GM23338 (cell line): ENCODE results near the gene SLC16A9. TPM values are rescaled to one million over a fixed set of nuclear protein-coding genes. Genes with fewer than 3 reads are reported as not detected.

Experiments
- ATAC-seq: fragments of 200-7000 bp; cut with Tn5 transposase; 3 replicates; pipeline ENCODE4 v1.9.1; 2020
- DNase-seq: peaks from one replicate; pipeline ENCODE4 v3.0.0-alpha.2; 2015; ENCODE audit warnings: low spot score
- H2AFZ ChIP-seq: fragments of 200-600 bp; sonication (generic); 2 replicates; pipeline ENCODE4 v1.8.0; 2016; ENCODE audit warnings: antibody characterized with exemption, mild to moderate bottlenecking, moderate library complexity
- H3F3A ChIP-seq: fragments of 200-600 bp; sonication (generic); replicated peaks from 2 replicates; pipeline ENCODE4 v1.8.0; 2017; ENCODE audit warnings: antibody characterized with exemption, mixed run types, low read depth
- H3K27ac ChIP-seq: fragments of 200-600 bp; sonication (generic); 2 replicates; pipeline ENCODE4 v1.6.1; 2016; ENCODE audit warnings: low read depth
- H3K27me3 ChIP-seq: fragments of 200-600 bp; sonication (generic); 2 replicates; pipeline ENCODE4 v1.8.0; 2016; ENCODE audit warnings: mild to moderate bottlenecking, mixed run types, moderate library complexity; ENCODE audit not compliant: insufficient read depth
- H3K36me3 ChIP-seq: fragments of 200-600 bp; sonication (generic); 2 replicates; pipeline ENCODE4 v1.8.0; 2016; ENCODE audit warnings: mild to moderate bottlenecking; ENCODE audit not compliant: insufficient read depth
- H3K4me1 ChIP-seq: fragments of 200-600 bp; sonication (generic); 2 replicates; pipeline ENCODE4 v1.8.0; 2016; ENCODE audit warnings: mild to moderate bottlenecking, moderate library complexity; ENCODE audit not compliant: insufficient read depth
- H3K4me2 ChIP-seq: fragments of 200-600 bp; sonication (generic); 2 replicates; pipeline ENCODE4 v1.7.1; 2017; ENCODE audit warnings: mixed run types
- H3K4me3 ChIP-seq: fragments of 200-600 bp; sonication (generic); 2 replicates; pipeline ENCODE4 v1.6.1; 2016; ENCODE audit warnings: mixed run types
- H3K79me2 ChIP-seq: fragments of 200-600 bp; sonication (generic); replicated peaks from 2 replicates; pipeline ENCODE4 v1.8.0; 2017; ENCODE audit warnings: mild to moderate bottlenecking; ENCODE audit not compliant: insufficient read depth
- H3K9me2 ChIP-seq: fragments of 200-600 bp; sonication (generic); 2 replicates; pipeline ENCODE4 v1.8.0; 2017; ENCODE audit not compliant: insufficient read depth
- H4K20me1 ChIP-seq: fragments of 200-600 bp; sonication (generic); replicated peaks from 2 replicates; pipeline ENCODE4 v1.8.0; 2017; ENCODE audit warnings: mild to moderate bottlenecking; ENCODE audit not compliant: insufficient read depth
- H3K27ac Mint-ChIP-seq: 2 replicates; pipeline ENCODE4 v1.8.0; 2020; ENCODE audit warnings: inconsistent platforms, mild to moderate bottlenecking, moderate library complexity, mixed read lengths
- H3K27me3 Mint-ChIP-seq: 3 replicates; pipeline ENCODE4 v1.8.0; 2022; ENCODE audit warnings: low read depth, mild to moderate bottlenecking, moderate library complexity, mixed read lengths, inconsistent platforms; ENCODE audit not compliant: insufficient read depth, poor library complexity
- H3K36me3 Mint-ChIP-seq: 3 replicates; pipeline ENCODE4 v1.8.0; 2021; ENCODE audit warnings: low read depth, mild to moderate bottlenecking, inconsistent platforms, moderate library complexity, mixed read lengths
- H3K4me1 Mint-ChIP-seq: 3 replicates; pipeline ENCODE4 v1.8.0; 2020; ENCODE audit warnings: mild to moderate bottlenecking, inconsistent platforms, mixed read lengths
- H3K4me3 Mint-ChIP-seq: 3 replicates; pipeline ENCODE4 v1.8.0; 2021; ENCODE audit warnings: moderate library complexity, mild to moderate bottlenecking, inconsistent platforms, mixed read lengths
- H3K9me3 Mint-ChIP-seq: 3 replicates; pipeline ENCODE4 v1.8.0; 2020; ENCODE audit warnings: moderate library complexity, mild to moderate bottlenecking, inconsistent platforms, mixed read lengths
- CREB1 ChIP-seq: fragments of 250-450 bp; sonication (Bioruptor Pico); IDR thresholded peaks from 2 replicates; pipeline ENCODE4 v1.5.0; 2020; ENCODE audit warnings: low read depth, mild to moderate bottlenecking, moderate library complexity
- EZH2 ChIP-seq: fragments of 200-600 bp; sonication (generic); IDR thresholded peaks from one replicate; pipeline ENCODE4 v1.8.0; 2017; ENCODE audit warnings: antibody characterized with exemption, mild to moderate bottlenecking, low read depth; ENCODE audit not compliant: unreplicated experiment
- EZH2phosphoT487 ChIP-seq: fragments of 200-600 bp; sonication (generic); IDR thresholded peaks from one replicate; pipeline ENCODE4 v1.8.1; 2018; ENCODE audit warnings: antibody characterized with exemption; ENCODE audit not compliant: unreplicated experiment
- JUNB ChIP-seq: IDR thresholded peaks from one replicate; pipeline ENCODE4 v1.6.1; 2016; ENCODE audit warnings: antibody characterized with exemption; ENCODE audit not compliant: unreplicated experiment
- NANOG ChIP-seq: IDR thresholded peaks from 2 replicates; pipeline ENCODE4 v1.6.1; 2016; ENCODE audit warnings: antibody characterized with exemption, borderline replicate concordance
- POLR2AphosphoS5 ChIP-seq: IDR thresholded peaks from 2 replicates; pipeline ENCODE4 v1.6.1; 2016; ENCODE audit warnings: antibody characterized with exemption, low read depth
- REST ChIP-seq: IDR thresholded peaks from one replicate; pipeline ENCODE4 v1.6.1; 2018; ENCODE audit warnings: antibody characterized with exemption; ENCODE audit not compliant: unreplicated experiment
- STAT1 ChIP-seq: IDR thresholded peaks from one replicate; pipeline ENCODE4 v1.6.1; 2016; ENCODE audit warnings: antibody characterized with exemption; ENCODE audit not compliant: unreplicated experiment
- ZNF114 ChIP-seq: fragments of 250-450 bp; sonication (Bioruptor Pico); IDR thresholded peaks from 2 replicates; pipeline ENCODE4 v1.5.0; 2020; ENCODE audit warnings: mild to moderate bottlenecking, moderate library complexity
- ZNF331 ChIP-seq: fragments of 250-450 bp; sonication (Bioruptor Pico); IDR thresholded peaks from 2 replicates; pipeline ENCODE4 v1.5.0; 2020; ENCODE audit warnings: low read depth, mild to moderate bottlenecking, moderate library complexity
- polyA plus RNA-seq: library from polyadenylated mRNA; unstranded; fragments of >200 nt; fragmentation: Nextera tagmentation; extraction: Ambion mirVana; gene quantifications from 2 replicates; pipeline ENCODE4 v1.2.1, GENCODE V29; 2016
- total RNA-seq: library from RNA; depleted of rRNA; stranded (reverse); fragments of >200 nt; shearing (Covaris generic); gene quantifications from 2 replicates; pipeline ENCODE4 v1.2.3, GENCODE V29; 2014
- TF ChIP-seq, protein P1 (sequence below), 2 experiments: fragments of 200-600 bp in 1 of 2; sonication (generic) in 1 of 2; conservative IDR thresholded peaks; 2 replicates each; pipeline versions ENCODE4 v1.5.1 to v1.6.1; 2016 to 2017; ENCODE audit warnings: antibody characterized with exemption in 2 of 2, low read depth in 2 of 2, mild to moderate bottlenecking in 2 of 2, moderate library complexity in 1 of 2
- TF ChIP-seq, protein P2 (sequence below): IDR thresholded peaks from 2 replicates; pipeline ENCODE4 v1.6.1; 2016; ENCODE audit warnings: antibody characterized with exemption
- TF ChIP-seq, protein P3 (sequence below): fragments of 250-450 bp; sonication (Bioruptor Pico); IDR thresholded peaks from 2 replicates; pipeline ENCODE4 v1.5.0; 2020; ENCODE audit warnings: mild to moderate bottlenecking, moderate library complexity

SLC16A9 gene
- total and polyA plus RNA-seq, 2 experiments from 2014 or later, result 6.5 to 11.4 TPM

DNA sequence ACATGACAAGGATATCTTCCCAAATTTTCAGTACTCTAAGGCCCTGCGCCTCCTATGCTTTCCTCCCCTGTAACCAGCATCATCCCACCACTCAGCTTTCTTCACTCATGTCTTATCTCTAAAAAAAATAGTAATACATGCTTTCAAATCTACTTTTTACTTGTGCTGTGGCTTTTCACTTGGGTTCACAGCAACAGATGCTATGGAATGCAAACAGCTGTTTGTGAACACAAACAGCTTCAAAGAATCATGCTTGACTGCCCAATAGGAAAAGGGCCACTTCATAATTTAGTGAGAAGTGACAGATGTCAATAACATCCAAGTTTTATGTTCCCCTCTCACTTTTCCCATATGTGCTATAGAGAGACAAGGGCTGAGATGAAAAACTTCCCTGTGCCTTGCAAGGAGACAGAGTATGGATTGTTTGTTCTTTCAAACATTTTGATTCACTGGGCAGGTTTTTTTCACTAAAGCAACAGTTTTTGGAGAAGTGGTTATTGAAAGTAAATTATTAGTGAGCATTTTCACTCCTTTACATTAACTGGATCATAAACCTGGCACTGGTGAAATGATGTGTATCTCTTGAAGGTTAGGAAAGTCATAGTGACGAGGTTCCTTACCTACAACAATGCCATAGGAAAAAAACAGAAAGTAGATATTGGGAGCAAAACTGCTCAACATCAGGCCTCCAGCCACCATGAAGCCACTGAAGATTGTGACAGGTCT, 37.3 kb downstream of the SLC16A9 start:
- H3K27ac ChIP-seq, result no peak overlapping the region
- H3F3A ChIP-seq, result no peaks in the 10 kb centered on the region
- Mint-ChIP-seq H3K4me3 (no peak overlapping the region), H3K4me1 (peaks cover 13% of the 10 kb centered on the region), H3K27ac (no peak overlapping the region), H3K36me3 (peaks cover 12% of the 10 kb centered on the region; the same call in 2 of the 3 replicates), H3K27me3 (no peaks in the 10 kb centered on the region), H3K9me3 (no peaks in the 10 kb centered on the region)
- H3K4me2 ChIP-seq, result no peak overlapping the region
- peaks cover 9% of the 10 kb centered on the region; the same call in 1 of the 2 replicates for H3K4me1 ChIP-seq
- DNase-seq (no peak), ATAC-seq (no peak)
- no peak for TF ChIP-seq JUNB
- no peak for TF ChIP-seq POLR2AphosphoS5
- TF ChIP-seq EZH2, result no peak
- no peak for TF ChIP-seq CREB1
- TF ChIP-seq, protein P1, sequence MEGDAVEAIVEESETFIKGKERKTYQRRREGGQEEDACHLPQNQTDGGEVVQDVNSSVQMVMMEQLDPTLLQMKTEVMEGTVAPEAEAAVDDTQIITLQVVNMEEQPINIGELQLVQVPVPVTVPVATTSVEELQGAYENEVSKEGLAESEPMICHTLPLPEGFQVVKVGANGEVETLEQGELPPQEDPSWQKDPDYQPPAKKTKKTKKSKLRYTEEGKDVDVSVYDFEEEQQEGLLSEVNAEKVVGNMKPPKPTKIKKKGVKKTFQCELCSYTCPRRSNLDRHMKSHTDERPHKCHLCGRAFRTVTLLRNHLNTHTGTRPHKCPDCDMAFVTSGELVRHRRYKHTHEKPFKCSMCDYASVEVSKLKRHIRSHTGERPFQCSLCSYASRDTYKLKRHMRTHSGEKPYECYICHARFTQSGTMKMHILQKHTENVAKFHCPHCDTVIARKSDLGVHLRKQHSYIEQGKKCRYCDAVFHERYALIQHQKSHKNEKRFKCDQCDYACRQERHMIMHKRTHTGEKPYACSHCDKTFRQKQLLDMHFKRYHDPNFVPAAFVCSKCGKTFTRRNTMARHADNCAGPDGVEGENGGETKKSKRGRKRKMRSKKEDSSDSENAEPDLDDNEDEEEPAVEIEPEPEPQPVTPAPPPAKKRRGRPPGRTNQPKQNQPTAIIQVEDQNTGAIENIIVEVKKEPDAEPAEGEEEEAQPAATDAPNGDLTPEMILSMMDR (conservative IDR thresholded peaks at IDR 0.05; ENCODE audit: low read depth in 2 of 2), result no peak
- TF ChIP-seq NANOG, result no peak
- TF ChIP-seq ZNF331, result no peak
- no peak for TF ChIP-seq REST
- no peak for TF ChIP-seq STAT1
- TF ChIP-seq ZNF114 (CRISPR knock-in tag), result no peak
- TF ChIP-seq, protein P2, sequence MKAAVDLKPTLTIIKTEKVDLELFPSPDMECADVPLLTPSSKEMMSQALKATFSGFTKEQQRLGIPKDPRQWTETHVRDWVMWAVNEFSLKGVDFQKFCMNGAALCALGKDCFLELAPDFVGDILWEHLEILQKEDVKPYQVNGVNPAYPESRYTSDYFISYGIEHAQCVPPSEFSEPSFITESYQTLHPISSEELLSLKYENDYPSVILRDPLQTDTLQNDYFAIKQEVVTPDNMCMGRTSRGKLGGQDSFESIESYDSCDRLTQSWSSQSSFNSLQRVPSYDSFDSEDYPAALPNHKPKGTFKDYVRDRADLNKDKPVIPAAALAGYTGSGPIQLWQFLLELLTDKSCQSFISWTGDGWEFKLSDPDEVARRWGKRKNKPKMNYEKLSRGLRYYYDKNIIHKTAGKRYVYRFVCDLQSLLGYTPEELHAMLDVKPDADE, result no peak
- TF ChIP-seq, protein P3, sequence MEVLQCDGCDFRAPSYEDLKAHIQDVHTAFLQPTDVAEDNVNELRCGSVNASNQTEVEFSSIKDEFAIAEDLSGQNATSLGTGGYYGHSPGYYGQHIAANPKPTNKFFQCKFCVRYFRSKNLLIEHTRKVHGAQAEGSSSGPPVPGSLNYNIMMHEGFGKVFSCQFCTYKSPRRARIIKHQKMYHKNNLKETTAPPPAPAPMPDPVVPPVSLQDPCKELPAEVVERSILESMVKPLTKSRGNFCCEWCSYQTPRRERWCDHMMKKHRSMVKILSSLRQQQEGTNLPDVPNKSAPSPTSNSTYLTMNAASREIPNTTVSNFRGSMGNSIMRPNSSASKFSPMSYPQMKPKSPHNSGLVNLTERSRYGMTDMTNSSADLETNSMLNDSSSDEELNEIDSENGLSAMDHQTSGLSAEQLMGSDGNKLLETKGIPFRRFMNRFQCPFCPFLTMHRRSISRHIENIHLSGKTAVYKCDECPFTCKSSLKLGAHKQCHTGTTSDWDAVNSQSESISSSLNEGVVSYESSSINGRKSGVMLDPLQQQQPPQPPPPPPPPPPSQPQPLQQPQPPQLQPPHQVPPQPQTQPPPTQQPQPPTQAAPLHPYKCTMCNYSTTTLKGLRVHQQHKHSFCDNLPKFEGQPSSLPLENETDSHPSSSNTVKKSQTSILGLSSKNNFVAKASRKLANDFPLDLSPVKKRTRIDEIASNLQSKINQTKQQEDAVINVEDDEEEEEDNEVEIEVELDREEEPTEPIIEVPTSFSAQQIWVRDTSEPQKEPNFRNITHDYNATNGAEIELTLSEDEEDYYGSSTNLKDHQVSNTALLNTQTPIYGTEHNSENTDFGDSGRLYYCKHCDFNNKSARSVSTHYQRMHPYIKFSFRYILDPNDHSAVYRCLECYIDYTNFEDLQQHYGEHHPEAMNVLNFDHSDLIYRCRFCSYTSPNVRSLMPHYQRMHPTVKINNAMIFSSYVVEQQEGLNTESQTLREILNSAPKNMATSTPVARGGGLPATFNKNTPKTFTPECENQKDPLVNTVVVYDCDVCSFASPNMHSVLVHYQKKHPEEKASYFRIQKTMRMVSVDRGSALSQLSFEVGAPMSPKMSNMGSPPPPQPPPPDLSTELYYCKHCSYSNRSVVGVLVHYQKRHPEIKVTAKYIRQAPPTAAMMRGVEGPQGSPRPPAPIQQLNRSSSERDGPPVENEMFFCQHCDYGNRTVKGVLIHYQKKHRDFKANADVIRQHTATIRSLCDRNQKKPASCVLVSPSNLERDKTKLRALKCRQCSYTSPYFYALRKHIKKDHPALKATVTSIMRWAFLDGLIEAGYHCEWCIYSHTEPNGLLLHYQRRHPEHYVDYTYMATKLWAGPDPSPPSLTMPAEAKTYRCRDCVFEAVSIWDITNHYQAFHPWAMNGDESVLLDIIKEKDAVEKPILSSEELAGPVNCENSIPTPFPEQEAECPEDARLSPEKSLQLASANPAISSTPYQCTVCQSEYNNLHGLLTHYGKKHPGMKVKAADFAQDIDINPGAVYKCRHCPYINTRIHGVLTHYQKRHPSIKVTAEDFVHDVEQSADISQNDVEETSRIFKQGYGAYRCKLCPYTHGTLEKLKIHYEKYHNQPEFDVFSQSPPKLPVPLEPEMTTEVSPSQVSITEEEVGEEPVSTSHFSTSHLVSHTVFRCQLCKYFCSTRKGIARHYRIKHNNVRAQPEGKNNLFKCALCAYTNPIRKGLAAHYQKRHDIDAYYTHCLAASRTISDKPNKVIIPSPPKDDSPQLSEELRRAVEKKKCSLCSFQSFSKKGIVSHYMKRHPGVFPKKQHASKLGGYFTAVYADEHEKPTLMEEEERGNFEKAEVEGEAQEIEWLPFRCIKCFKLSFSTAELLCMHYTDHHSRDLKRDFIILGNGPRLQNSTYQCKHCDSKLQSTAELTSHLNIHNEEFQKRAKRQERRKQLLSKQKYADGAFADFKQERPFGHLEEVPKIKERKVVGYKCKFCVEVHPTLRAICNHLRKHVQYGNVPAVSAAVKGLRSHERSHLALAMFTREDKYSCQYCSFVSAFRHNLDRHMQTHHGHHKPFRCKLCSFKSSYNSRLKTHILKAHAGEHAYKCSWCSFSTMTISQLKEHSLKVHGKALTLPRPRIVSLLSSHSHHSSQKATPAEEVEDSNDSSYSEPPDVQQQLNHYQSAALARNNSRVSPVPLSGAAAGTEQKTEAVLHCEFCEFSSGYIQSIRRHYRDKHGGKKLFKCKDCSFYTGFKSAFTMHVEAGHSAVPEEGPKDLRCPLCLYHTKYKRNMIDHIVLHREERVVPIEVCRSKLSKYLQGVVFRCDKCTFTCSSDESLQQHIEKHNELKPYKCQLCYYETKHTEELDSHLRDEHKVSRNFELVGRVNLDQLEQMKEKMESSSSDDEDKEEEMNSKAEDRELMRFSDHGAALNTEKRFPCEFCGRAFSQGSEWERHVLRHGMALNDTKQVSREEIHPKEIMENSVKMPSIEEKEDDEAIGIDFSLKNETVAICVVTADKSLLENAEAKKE (CRISPR knock-in tag), result no peak
- no peak for TF ChIP-seq EZH2phosphoT487
- no peaks in the 10 kb centered on the region for H3K27me3 ChIP-seq
- no peaks in the 10 kb centered on the region for H3K79me2 ChIP-seq
- H3K9me2 ChIP-seq, result no peaks in the 10 kb centered on the region
- H3K36me3 ChIP-seq, result no peaks in the 10 kb centered on the region
- no peaks in the 10 kb centered on the region for H4K20me1 ChIP-seq
- no peak overlapping the region for H2AFZ ChIP-seq
- H3K4me3 ChIP-seq, result no peak overlapping the region
